ENCODE measurements around the gene NRSN2. TPM values are rescaled to one million over a fixed set of nuclear protein-coding genes. Genes with fewer than 3 reads are reported as not detected.

Gene NRSN2
- total RNA-seq, 1 experiment from 2014 or later, result 22.7 TPM

- no CpG with 5 or more reads among the region's 8 CpGs for WGBS (ENCODE audit: extremely low coverage, insufficient read length, low lambda C conversion rate)
- no peak overlapping the region for H3K27ac Mint-ChIP-seq
- H2BK5ac ChIP-seq (ENCODE audit: insufficient read length, low read length), result no peak overlapping the region
Measured at GRCh38 chr20:312067-312466, 34.8 kb upstream of the NRSN2 start.

More at GRCh38 chr20:312067-312466, 34.8 kb upstream of the NRSN2 start:
- no peak overlapping the region for H3K4me2 ChIP-seq (ENCODE audit: insufficient read depth, insufficient read length, low read length)
- no peak for DNase-seq
- no peaks in the 10 kb centered on the region for H3K9me3 ChIP-seq (ENCODE audit: control insufficient read depth, low read depth, low read length)
- no peaks in the 10 kb centered on the region for H3K27me3 ChIP-seq (ENCODE audit: insufficient read depth, low read length)
- peaks cover 9% of the 10 kb centered on the region for H3K23me2 ChIP-seq (ENCODE audit: insufficient read length, low read depth, low read length, poor library complexity, severe bottlenecking)
- no peak overlapping the region for H2BK12ac ChIP-seq (ENCODE audit: insufficient read length, low read depth, low read length)
- H2BK20ac ChIP-seq (ENCODE audit: low read depth, low read length, poor library complexity, severe bottlenecking), result no peak overlapping the region
- no peak overlapping the region for H2BK15ac ChIP-seq (ENCODE audit: low read depth, low read length)
- no peak overlapping the region for H4K8ac ChIP-seq (replicated peaks; ENCODE audit: insufficient read length, low read depth, low read length)
- Mint-ChIP-seq H3K4me1 (peaks cover 24 to 28% of the 10 kb centered on the region in 2 experiments), H3K4me3 (no peak overlapping the region), H3K9me3 (no peaks in the 10 kb centered on the region), H3K36me3 (ENCODE audit: insufficient read depth in 1 of 3, low read depth in 3 of 3) (peaks cover 0 to 2% (median 0%) of the 10 kb centered on the region in 3 experiments; a peak in 2 of 7 replicates), H3K27me3 (ENCODE audit: low read depth) (no peaks in the 10 kb centered on the region)
- no peak overlapping the region for H3K4ac ChIP-seq (ENCODE audit: low read depth, low read length)
- no peaks in the 10 kb centered on the region for H3K79me2 ChIP-seq (ENCODE audit: insufficient read depth, low read length)
- no peak for TF ChIP-seq CTCF (conservative IDR thresholded peaks at IDR 0.05)
- no peak overlapping the region for H4K91ac ChIP-seq (ENCODE audit: insufficient read length, low read depth, low read length)
- no peaks in the 10 kb centered on the region for H3K79me1 ChIP-seq (ENCODE audit: insufficient read depth, low read depth, low read length, poor library complexity, severe bottlenecking)
- no peak overlapping the region for H2AFZ ChIP-seq (ENCODE audit: low read length)
- no peak overlapping the region for H2BK120ac ChIP-seq (ENCODE audit: low read depth, low read length, poor library complexity, severe bottlenecking)
- H3K23ac ChIP-seq (ENCODE audit: insufficient read length, low read depth, low read length), result no peak overlapping the region
- H3K56ac ChIP-seq (ENCODE audit: insufficient read length, low read depth, low read length), result no peak overlapping the region
- H3K27ac ChIP-seq (ENCODE audit: insufficient read length, low read depth, low read length), result no peak overlapping the region
- no peak overlapping the region for H4K5ac ChIP-seq (ENCODE audit: insufficient read length, low read depth, low read length)
- no peak overlapping the region for H3K18ac ChIP-seq (ENCODE audit: insufficient read length, low read depth, low read length)
- no peak overlapping the region for H2AK5ac ChIP-seq (ENCODE audit: insufficient read length, low read length)
- no peaks in the 10 kb centered on the region; the same call in 1 of the 2 replicates for H3K4me1 ChIP-seq (ENCODE audit: insufficient read depth, low read length)
- no peak overlapping the region for H3T11ph ChIP-seq (ENCODE audit: low read length)
- H3K14ac ChIP-seq (ENCODE audit: insufficient read depth, low read length), result no peak overlapping the region
- H4K20me1 ChIP-seq (ENCODE audit: control insufficient read depth, insufficient read depth, insufficient read length), result no peaks in the 10 kb centered on the region
- H3K9ac ChIP-seq (ENCODE audit: extremely low read depth, insufficient read length, low read length), result no peak overlapping the region
